Measurements from ENCODE around the gene ADAM20. TPM values are rescaled to one million over a fixed set of nuclear protein-coding genes. Genes with fewer than 3 reads are reported as not detected.

ADAM20 gene
- total RNA-seq, 2 donors from 2014 or later, result 0.35 TPM

GRCh38 chr14:70530417-70530816 lies 4.4 kb downstream of the ADAM20 start:
- TF ChIP-seq CTCF (IDR thresholded peaks at IDR 0.05), result no peak
- H3K36me3 ChIP-seq, result no peaks in the 10 kb centered on the region

GRCh38 chr14:70527501-70528105 lies 7.2 kb downstream of the ADAM20 start:
- Histone ChIP-seq H3K9ac (ENCODE audit: low read depth in 2 of 2, low read length in 2 of 2) (no peak overlapping the region), H3K27ac (no peak overlapping the region), H3K9me3 (no peaks in the 10 kb centered on the region), H3K27me3 (no peaks in the 10 kb centered on the region), H3K36me3 (no peaks in the 10 kb centered on the region), H3K4me1 (no peaks in the 10 kb centered on the region), H3K4me3 (no peak overlapping the region)
- no peak for TF ChIP-seq CTCF (IDR thresholded peaks at IDR 0.05)
- intact Hi-C loops (cut with DNase I), result no loop called here
- no peak for DNase-seq

More at GRCh38 chr14:70530417-70530816, 4.4 kb downstream of the ADAM20 start:
- DNase-seq, result no peak
- Histone ChIP-seq H3K4me3 (no peak overlapping the region), H3K4me1 (no peaks in the 10 kb centered on the region), H3K27ac (no peak overlapping the region), H3K9ac (ENCODE audit: low read depth in 2 of 2, low read length in 2 of 2) (no peak overlapping the region), H3K27me3 (no peaks in the 10 kb centered on the region), H3K9me3 (no peaks in the 10 kb centered on the region)
- intact Hi-C loops (cut with DNase I), result no loop called here

- TF ChIP-seq CTCF (IDR thresholded peaks at IDR 0.05), result no peak
- H3K9me3 ChIP-seq, result no peaks in the 10 kb centered on the region
- H3K36me3 ChIP-seq, result no peaks in the 10 kb centered on the region
- no peak for DNase-seq
- H3K4me1 ChIP-seq, result no peaks in the 10 kb centered on the region
- H3K4me3 ChIP-seq, result no peak overlapping the region
- H3K27me3 ChIP-seq, result no peaks in the 10 kb centered on the region
- H3K9ac ChIP-seq (ENCODE audit: low read depth in 2 of 2, low read length in 2 of 2), result no peak overlapping the region
- intact Hi-C loops (cut with DNase I), result no loop called here
- H3K27ac ChIP-seq, result no peak overlapping the region
Measured at GRCh38 chr14:70525691-70526090, 9.1 kb downstream of the ADAM20 start.

GRCh38 chr14:70515811-70516210 lies 19.0 kb downstream of the ADAM20 start:
- Histone ChIP-seq H3K27me3 (no peaks in the 10 kb centered on the region), H3K4me3 (no peak overlapping the region), H3K9me3 (no peaks in the 10 kb centered on the region), H3K36me3 (no peaks in the 10 kb centered on the region), H3K4me1 (no peaks in the 10 kb centered on the region), H3K27ac (no peak overlapping the region), H3K9ac (ENCODE audit: low read depth in 2 of 2, low read length in 2 of 2) (no peak overlapping the region)
- no peak for DNase-seq
- intact Hi-C loops (cut with DNase I), result no loop called here
- no peak for TF ChIP-seq CTCF (IDR thresholded peaks at IDR 0.05)

GRCh38 chr14:70514168-70515069 lies 20.4 kb downstream of the ADAM20 start:
- no peak overlapping the region for H3K9ac ChIP-seq (ENCODE audit: low read depth in 2 of 2, low read length in 2 of 2)
- H3K4me3 ChIP-seq, result no peak overlapping the region
- intact Hi-C loops (cut with DNase I), result no loop called here
- no peaks in the 10 kb centered on the region for H3K9me3 ChIP-seq
- no peaks in the 10 kb centered on the region for H3K36me3 ChIP-seq
- DNase-seq, result no peak
- TF ChIP-seq CTCF (IDR thresholded peaks at IDR 0.05), result no peak
- no peaks in the 10 kb centered on the region for H3K4me1 ChIP-seq
- no peak overlapping the region for H3K27ac ChIP-seq
- no peaks in the 10 kb centered on the region for H3K27me3 ChIP-seq
